Activated CD8-positive, alpha-beta memory T cell treated with anti-CD3 and anti-CD28 coated beads for 4 hours (primary cell): ENCODE data around the gene CACNG8.
"Not testable (repeated sequence)": the region's sequence is repeated elsewhere in the genome, so short reads cannot be mapped to it uniquely, and the experiment has no call there.

Experiments used
- DNase-seq, 2 donors: peaks; one replicate each; pipeline ENCODE4 v3.0.0-alpha.2; 2020; ENCODE audit warnings: low read depth in 2 of 2

CACNG8 gene

GRCh38 chr19:53962887-53963431 lies at the start of gene CACNG8:
CACNG8 (plus strand) TSS chr19:53962937.
- DNase-seq: no peak

- no peak for DNase-seq
These were observed 47.7 kb upstream of the CACNG8 start for GRCh38 chr19:53915000-53915399.

- no peak for DNase-seq
These were observed 46.7 kb upstream of the CACNG8 start for GRCh38 chr19:53916004-53916403.

- DNase-seq: no peak
These were observed 45.4 kb upstream of the CACNG8 start for GRCh38 chr19:53917356-53917755.

GRCh38 chr19:53927739-53928138 lies 35.0 kb upstream of the CACNG8 start:
- no peak for DNase-seq

- DNase-seq: no peak
These were observed 26.7 kb upstream of the CACNG8 start for GRCh38 chr19:53936029-53936428.

DNA sequence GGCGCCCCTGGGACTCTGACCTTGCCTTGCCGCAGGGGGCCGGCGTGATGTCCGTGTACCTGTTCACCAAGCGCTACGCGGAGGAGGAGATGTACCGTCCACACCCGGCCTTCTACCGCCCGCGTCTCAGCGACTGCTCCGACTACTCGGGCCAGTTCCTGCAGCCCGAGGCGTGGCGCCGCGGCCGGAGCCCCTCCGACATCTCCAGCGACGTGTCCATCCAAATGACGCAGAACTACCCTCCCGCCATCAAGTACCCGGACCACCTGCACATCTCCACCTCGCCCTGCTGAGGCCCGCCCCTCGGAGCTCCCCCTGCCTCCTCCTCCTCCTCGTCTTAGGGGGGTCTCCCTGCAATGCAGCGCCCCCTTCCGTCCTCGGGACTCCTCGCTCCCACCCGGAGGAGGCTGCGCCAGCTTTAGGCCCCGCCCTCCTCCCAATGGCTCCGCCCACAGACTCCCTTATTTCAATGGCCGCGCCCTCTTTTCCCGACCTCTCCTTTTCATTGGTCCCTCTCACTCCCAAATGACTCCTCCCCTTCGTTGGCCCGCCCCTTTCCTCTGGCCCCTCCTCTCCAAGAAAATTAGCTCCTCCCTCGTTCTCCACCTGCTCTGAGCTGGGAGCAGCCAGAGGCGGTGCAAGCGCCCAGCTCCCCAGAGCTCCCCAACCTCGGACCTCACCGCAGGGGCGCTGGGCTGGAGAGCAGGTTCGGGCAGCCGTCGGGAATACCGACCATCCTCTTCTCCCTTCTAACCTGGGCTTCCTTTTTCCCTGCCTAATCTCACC lies 20.5 kb upstream of the CACNG8 start:
- DNase-seq: no peak

GRCh38 chr19:53944416-53944815 lies 18.3 kb upstream of the CACNG8 start:
- no peak for DNase-seq

DNA sequence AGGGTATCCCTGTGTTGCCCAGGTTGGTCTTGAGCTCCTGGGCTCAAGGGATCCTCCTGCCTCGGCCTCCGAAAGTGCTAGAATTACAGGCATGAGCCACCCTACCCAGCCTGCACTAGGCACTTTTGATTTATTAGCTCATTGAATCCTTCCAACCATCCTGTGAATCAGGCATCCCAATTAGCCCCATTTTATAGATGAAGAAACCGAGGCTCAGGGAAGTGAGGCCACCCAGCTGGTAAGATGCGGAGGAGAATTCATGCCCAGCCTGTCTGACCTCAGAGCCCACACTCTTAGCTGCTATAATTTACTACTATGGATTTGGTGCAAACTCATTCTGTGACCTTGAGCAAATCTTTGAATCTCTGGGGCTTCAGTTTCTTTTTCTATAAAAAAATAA lies 17.8 kb upstream of the CACNG8 start:
- no peak for DNase-seq

DNA sequence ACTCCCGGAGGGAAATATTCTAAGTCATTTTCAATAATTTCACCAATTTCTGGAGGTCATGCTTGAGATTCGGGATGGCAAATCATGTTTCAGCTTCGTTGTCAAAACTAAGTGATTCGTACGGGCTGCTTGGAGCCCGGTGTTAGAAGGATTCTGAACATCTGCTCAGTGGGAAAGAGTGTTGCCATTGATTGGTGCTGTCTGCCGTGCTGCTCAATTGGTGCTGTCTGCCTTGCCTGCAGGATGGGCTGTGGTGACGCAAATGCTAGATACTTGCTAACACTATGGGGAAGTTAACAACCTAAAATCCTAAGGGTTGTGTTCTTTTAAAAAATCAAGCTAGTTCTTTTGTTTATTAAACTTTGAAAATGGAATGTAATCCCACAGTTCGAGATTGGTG lies 17.3 kb upstream of the CACNG8 start:
- no peak for DNase-seq

DNA sequence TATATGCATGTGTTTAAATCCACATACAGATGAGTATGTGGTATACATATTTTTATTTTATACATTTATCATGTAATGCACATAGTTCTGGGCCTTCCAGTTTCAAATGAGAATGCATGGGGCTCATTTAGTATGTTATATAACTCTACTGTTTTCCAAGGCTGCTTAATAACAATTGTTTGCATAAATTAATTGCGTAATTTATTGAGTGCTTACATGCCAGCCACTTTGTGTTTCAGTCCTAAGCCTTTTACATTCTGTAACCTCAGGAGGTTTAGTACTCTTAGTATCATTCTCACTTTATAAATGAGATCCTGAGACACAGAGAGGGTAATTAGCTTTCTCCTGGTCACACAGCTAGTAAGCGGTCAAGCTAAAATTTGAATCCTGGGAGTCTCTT lies 16.7 kb upstream of the CACNG8 start:
- no peak for DNase-seq

GRCh38 chr19:53947624-53948023 lies 15.1 kb upstream of the CACNG8 start:
- DNase-seq: no peak

DNA sequence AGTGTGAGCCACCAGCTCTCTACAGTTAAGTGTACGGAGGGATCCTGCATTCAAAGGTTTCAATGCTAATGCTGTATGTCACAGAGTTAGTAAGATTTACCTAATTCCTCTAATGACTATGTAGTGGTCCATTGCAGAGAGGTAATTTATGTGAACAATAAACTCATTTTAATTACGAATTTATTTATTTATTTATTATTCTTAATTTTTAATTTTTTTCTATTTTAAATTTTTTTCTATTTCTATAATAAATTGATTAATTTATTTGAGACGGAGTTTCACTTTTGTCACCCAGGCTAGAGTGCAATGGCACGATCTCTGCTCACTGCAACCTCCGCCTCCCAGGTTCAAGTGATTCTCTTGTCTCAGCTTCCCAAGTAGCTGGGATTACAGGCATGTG lies 14.1 kb upstream of the CACNG8 start:
- not testable (repeated sequence) for DNase-seq

GRCh38 chr19:53951436-53951835 lies 11.3 kb upstream of the CACNG8 start:
- no peak for DNase-seq

- DNase-seq: no peak
These were observed 10.8 kb upstream of the CACNG8 start for GRCh38 chr19:53951947-53952346.

- no peak for DNase-seq
These were observed 9.4 kb upstream of the CACNG8 start for GRCh38 chr19:53953383-53953782.

- DNase-seq: no peak
These were observed 5.1 kb upstream of the CACNG8 start for GRCh38 chr19:53957448-53958167.

- DNase-seq: no peak
These were observed 4.6 kb upstream of the CACNG8 start for GRCh38 chr19:53958168-53958571.

DNA sequence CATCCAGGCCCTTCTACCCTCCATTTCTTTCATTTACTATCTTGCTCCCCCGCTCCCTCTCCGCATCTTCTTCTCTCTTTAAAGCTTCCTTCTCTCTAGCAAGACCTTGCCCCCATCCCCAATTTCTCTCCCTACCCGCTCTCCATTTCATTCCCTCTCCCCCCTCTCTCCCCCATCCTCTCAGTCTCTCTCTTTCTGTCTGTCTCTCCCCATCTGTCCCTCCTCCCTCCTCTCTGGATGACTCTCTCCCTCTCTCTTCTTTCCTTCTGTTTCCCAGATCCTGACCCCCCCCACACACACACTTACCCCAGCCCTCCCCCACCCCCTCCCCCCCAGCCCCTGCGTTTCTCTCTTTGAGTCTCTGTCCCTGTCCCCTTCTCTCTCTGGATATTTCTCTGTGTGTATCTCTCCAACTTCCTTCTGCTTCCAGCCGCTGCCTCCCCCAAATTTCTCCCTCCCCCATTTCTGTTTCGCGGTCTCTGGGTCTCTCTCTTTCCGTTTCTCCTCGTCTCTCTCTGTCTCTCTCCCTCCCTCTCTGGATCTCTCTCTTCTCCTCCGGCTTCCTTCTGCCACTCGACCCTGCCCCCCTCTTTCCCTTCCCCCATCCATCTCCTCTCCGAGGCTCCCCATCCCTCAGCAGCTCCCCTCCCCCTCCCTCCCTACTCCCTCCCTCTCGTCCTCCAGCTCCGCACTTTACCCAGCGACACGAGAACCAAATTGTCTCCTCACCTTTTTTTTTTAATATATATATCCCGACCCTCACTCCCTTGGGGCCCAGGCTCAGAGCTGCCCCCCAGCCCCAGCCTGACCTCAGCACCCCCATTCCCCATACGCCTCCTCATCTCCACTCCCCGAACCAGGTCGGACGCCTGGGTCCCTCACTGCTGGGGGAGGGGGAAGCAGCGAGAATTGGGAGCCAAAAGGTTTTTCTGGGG lies 3.6 kb upstream of the CACNG8 start:
- DNase-seq: no peak

DNA sequence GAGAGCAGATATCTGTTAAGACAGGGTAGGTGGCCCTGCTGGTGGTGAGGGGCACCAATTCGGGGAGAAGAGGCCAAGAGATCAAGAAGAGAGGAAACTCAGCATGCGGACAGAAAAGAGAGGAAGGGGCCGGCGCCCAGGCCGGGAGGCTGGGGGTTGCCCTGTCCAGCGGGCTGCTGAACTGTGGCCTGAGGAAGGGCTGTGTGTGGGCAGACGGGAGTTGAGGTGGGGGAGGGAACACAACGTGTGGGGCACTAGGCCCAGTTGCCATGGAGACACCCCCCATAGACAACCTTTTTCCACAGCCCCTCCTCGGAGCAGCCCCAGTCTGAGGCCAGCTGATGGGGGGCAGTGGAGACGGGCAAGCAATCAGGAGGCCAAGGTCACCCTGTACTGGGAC lies 2.5 kb upstream of the CACNG8 start:
- DNase-seq: no peak

DNA sequence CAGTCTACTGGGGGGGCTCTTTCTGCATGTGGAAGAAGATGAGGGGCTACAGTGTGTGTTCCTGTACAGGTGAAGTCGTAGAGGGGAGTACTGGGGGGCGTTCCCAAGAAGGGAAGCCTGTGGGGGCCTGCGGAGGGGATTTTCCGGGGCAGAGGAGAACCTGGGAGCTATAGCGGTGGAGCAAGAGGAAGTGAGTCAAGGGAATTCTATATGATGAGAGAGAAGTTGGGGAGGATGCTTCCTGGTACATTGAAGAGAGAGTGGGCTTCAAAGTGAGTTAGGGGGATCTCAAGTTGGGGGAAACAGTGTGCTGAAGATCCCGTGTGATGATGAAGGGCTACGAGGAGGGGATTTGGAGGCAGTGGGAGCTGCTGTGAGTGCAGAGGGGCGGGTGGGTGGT lies 1.9 kb upstream of the CACNG8 start:
- DNase-seq: no peak
